Lung microvascular endothelial cell (primary cell): ENCODE results near the gene BICC1. TPM values are rescaled to one million over a fixed set of nuclear protein-coding genes. Genes with fewer than 3 reads are reported as not detected.
"Not testable (repeated sequence)": the region's sequence is repeated elsewhere in the genome, so short reads cannot be mapped to it uniquely, and the experiment has no call there.

Experiments
- DNase-seq, 2 donors: peaks; one replicate each; pipeline versions ENCODE4 v3.0.0 to v3.0.0-alpha.2; 2010; ENCODE audit warnings: low read depth in 2 of 2
- total RNA-seq: library from RNA; depleted of rRNA; stranded (reverse); fragments of >200 nt; gene quantifications from 2 replicates; pipeline ENCODE4 v1.2.1, GENCODE V29; 2014

Gene BICC1
- total RNA-seq, 1 donor from 2014 or later: 0.20 TPM

DNA sequence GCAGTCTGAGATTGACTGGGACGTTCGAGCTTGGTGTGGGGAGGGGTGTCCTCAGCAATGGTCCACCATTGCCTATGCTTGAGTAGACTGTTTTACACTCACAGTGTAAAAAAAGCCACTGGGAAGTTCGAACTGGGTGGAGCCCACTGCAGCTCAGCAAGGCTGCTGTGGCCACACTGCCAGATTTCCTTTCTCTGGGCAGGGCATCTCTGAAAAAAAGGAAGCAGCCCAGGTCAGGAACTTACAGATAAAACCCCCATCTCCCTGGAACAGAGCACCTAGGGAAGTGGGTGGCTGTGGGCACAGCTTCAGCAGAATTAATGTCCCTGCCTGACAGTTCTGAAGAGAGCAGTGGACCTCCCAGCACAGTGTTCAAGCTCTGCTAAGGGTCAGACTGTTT, 80.3 kb downstream of the BICC1 start:
- DNase-seq: no peak

DNA sequence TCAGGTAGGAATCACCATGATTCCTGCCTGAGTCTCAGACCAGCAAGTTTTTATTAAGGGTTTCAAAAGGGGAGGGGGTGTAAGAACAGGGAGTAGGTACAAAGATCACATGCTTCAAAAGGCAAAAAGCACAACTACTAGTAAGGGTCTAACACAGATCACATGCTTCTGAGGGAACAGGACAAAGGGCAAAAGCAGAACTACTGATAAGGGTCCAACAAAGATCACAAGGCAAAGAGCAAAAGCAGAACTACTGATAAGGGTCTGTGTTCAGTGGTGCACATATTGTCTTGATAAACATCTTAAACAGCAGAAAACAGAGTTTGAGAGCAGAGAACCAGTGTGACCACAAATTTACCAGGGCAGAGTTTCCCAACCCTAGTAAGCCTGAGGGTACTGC, 84.5 kb downstream of the BICC1 start:
- DNase-seq: not testable (repeated sequence)

DNA sequence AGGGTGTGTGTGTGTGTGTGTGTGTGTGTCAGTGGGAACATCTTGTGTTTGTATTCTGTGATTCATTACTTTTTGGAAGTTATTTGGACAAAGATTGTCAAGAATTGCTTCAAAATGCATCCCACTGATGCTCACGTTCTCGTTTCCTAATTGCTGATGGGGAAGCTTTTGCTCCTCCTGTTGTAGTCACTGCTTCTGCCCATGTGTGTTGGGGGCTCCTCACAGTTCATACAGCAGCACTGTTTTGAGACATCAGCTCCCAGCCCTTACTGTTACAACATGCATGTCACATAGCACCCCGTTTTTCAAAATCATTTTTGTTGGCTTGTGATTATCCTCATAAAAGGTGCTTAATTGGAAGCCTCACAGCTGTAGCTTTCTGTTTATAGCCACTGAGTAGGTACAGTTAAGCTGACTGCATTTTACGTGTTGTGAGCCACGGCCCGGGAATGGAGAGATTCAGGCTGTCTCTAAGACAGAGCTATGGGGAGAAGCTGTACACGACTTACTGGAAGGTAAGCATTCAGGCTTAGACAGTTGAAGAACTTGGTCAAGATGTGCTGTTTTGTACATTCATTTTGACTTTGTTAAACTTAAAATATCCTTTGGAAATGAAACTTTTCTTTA, 87.4 kb downstream of the BICC1 start:
- no peak for DNase-seq

DNA sequence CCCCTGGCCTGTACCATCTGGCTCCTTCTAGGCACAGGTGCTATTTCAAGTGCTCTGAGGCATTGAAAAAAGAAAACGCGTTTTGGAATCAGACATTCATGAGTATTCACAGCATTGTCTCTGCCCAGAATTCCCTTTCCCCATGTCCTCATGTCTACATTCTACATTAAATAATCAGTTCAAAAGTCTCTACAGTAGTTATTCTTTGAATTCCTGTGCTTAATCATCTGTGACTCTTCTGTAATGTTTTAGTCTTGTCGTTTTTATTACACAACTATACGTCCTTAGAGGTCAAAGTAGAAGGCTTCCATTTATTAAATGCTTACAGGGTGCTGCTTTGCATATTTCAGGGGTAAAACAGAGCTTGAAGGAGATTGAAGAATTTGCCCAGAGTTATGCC, 95.7 kb downstream of the BICC1 start:
- no peak for DNase-seq

DNA sequence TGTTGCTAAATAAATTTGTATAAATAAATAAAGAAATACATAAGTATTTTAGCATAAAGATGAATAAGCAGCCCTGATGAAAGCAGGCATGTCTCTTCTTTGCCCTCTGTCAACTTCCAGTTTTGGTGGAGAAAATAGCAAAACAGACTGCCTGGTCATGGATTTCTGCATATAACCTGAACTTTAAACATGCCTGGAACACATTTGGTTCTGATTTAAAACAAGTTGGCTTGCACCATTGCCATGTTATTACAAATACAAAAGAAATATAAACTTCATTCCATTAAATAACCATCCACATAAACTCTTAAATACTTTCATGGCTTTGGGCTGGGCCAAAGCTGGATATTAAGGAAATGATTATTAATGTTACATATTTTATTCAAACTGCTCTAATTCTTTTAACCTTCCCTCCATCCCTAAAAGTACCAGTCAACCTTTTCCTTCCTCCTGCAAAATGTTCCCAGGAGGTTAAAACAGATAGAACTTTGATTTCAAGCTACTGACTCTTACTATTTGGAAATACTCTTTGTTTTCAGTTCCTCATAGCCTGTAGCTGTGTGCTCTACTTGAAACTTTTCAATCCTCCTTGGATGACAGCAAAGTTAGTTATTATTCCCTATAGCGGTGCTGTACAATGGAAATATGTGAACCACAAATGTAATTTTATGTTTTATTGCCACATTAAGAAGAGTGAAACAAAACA, 96.3 kb downstream of the BICC1 start:
- no peak for DNase-seq

DNA sequence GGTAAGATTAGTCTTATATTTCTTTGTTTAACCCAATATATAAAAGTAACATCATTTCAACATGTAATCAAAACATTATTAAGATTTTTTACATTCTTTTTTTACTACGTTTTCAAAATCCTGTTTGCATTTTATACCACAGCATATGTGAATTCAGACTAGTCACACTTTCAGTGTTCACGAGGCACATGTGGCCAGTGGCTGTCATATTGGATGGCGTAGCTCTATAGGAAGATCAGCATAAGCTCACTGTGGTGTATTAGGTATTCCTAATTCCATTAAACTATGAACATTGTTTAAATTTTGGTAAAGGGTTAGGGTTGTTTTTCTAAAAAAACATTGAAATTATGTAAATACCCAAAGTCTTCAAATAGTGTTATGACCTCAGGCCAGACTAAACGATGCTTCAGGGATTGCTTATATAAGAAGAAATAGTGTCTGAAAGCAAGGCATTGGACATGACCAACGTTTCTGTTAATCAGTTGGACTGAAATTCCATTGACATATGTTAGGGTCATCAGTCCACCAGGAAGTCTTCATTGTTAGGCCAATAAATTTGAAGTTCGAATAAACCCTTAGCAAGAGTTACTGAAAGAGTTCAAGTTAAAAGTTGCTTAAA, 97.0 kb downstream of the BICC1 start:
- no peak for DNase-seq

DNA sequence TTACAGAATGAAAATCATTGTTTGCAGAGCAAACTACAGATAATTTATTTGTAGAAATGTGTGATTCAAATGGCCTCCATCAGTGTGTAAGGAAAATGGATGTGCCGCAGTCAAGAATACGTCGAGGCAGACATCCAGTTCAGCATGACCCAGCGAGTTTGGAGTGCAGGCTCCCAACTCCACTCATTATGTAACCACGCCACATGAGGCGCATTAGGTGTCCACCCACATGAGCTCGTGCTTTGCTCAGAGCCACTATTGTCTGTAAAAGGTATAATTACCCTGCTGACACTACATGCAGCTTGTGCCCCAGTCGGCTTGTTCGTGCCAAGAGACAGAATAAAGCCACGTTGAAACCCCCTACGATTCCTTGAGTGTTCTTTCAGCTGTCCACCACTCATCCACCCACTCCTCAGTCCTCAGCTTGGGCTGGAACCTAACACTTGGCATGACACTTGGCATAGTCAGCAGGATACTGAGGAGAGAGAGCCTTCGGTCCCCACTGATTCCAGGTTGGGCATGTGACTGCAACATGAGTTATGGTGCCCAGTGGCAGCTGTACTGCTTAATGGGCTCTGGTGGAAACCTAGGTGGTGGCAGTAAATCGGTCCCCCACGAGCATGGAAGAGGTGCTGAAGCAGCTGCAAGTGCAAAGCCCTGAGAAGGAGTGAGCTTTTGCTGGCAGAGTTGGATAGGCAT, 102.7 kb downstream of the BICC1 start:
- no peak for DNase-seq

DNA sequence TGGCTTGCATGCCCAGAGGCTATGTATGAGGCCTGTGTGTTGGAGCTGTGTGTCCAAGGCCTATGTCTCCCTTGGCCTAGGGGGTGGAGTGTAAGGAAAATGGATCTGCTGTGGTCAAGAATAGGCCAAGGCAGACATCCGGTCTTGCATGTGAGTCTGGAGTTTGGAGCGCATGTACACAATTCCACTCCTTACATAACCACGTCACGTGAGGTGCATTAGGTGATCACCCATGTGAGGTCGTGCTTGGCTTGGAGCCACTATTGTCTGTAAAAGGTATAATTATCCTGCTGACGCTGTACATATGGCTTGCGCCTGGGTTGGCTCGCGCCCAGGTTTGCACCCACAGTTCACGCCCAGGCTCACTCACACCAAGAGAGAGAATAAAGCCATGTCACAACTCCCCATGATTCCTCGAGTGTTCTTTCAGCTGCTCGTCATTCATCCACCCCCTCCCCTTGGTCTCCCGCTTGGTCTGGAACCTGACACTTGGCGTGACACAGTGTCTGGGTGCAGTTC, 105.5 kb downstream of the BICC1 start:
- no peak for DNase-seq

DNA sequence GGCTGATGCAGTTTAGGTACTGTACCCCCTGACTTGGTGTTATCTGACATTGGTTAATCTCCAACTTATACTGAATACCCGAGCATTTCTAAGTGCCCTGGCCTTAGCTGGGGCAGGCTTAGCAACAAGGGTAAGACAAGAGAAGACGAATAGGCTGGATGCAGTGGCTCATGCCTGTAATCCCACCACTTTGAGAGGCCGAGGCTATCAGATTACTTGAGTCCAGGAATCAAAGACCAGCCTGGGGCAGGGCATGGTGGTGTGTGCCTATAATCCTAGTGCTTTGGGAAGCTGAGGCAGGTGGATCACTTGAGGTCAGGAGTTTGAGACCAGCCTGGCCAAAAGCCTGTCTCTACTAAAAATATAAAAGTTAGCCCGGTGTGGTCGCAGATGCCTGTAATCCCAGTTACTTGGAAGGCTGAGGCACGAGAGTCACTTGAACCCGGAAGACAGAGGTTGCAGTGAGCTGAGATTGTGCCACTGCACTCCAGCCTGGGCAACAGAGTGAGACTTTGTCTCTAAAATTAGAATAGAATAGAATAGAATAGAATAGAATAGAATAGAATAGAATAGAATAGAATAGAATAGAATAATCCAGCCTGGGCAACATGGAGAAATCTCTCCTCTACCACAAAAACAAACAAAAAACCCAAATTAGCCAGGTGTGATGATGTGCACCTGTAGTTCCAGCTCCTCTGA, 108.9 kb downstream of the BICC1 start:
- no peak for DNase-seq

DNA sequence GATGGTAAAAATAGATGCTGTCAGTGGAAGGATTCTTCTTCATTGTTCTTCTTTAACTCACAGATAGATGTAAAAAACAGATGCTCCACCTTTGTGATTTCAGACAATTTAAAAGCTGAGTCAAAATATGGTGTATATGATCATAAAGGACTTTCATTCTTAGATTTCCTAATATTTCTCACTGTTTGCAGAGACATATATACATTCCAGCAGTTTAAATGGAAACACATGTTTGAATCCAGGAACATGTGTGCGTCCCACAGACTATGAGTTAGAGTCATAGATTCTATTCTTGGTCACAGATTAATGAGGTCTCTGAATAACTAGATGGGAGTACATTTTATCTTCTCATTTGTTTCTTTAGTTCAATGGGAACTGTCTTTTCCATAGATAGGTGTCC, 109.6 kb downstream of the BICC1 start:
- DNase-seq: no peak

DNA sequence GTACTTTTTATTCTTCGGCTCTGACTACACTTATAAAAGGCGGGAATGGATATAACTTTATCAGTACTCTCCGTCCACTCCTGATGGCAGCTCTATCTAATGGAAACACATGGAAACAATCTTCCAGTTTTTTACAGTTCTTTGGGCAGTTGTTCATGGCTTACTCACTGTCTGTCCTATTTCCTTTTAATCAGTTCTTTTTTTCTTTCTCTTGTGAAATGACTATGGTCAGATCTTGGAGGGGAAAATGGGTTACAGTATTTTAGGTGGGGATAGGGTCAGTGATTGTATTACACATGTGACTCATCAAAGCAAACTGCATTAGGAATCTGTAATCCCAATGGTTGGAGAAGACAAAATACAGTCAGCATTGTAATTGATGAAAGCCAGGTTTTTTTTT, 112.4 kb downstream of the BICC1 start:
- no peak for DNase-seq

DNA sequence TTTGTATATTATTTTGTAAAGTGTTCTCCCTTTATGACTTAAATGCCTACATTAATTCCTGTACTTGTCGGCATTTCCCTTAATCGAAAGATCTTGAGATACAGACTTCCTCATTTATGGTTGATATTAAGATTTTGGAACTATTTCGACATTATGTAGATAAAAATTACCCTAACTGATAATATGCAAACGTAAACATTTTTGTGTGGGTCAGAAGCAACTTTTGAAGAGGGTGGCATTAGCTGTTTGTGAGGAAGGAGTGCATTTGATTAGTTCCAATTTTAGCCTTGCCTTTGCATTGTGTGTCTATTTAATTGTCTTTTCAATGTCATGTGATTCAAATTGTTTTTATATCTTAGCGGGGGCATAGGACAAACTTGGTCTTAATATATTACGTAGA, 114.7 kb downstream of the BICC1 start:
- no peak for DNase-seq

DNA sequence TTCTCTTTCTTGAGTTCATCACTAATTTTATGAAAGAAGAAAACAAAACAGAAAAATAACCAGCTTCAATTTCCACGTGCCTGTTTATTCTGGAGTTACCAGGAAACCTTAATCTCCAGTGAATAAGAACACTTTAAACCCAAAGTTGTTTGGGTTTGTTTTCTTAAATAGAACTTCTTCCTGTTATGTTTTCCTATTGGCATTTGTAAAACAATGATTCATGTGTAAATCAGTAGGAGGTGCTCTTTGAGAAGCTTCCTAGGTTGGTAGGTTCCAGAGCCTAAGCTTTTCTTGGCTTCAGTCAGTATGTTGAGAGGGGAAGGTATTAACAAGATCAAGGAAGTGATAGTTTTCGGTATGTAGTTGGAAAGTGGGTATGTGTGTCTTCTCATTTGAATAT, 119.0 kb downstream of the BICC1 start:
- no peak for DNase-seq

DNA sequence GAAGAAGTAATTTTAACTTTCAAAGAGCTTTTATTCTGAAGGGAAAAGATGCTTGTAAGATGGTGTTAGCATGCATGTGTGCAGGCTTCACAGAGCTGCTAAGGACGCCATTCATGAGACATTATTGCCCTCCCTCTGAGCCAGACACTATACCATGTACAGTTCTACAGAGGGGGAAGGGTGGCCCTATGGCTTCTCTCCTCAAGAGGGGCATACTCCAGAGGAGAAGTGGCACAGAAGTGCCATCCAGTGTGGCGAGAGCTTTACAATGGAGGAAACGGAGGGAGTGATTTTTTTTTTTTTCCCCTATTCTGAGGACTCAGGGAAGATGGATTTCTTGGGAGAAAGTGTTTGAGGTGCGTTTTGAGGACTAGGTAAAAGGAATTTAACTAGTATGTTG, 119.5 kb downstream of the BICC1 start:
- DNase-seq: no peak

DNA sequence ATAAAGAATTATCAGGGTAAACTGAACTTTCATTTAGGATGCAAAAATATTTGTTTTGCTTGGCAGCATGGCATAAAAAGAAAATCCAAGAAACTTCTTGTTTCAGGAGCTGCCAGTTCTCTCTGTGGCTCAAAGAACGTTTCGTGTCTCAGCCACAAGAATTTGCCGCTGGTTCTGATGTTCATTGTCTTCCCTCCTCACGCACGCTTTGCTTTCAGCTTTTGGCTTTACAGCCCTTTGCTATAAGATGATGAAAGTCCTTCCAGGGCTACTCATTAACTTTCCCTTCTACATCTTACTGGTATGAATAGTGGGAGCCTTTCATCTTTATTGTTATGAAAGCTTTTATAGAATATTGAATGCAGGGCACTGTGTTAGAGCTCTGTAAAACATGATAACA, 124.7 kb downstream of the BICC1 start:
- DNase-seq: no peak

DNA sequence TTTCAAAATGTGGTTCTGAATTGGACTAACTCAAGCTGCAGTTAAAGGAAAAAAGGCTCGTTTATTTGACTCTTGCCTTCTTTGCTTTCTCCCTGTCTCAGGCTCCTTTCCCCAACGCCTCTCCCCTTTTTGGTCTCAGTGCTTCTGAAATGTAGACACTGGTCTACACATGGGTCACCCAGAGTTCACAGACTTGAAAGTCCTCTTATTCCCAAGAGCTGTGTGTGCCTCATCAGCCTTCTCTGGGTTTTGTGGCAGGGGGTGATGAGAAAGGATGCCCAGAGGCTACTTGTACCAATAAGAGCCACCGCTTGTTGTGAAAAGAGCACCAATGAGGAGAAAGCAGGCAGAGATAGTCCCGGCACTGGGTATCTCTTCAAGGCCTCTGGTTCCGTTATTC, 125.7 kb downstream of the BICC1 start:
- DNase-seq: no peak

DNA sequence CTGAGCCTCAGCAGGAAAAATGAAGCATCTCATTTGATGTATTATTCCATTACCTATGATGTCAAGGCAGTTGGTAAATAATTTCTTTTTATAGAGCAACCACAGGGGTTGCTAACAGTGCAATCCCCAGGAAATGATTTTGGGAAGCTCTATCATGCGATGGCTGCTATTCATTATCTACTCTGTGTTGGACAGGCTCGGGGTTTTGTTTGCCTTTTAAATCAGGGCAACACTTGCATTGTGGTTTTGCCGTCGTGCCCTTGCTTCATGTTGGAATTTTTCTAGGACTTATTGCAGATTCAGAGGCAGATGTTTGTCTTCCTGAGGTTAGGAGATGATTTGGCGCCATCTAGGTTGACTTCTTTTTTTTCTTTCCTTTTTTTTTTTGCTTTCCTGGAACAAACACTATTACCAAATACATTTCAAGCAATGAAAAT, 128.4 kb downstream of the BICC1 start:
- DNase-seq: no peak

DNA sequence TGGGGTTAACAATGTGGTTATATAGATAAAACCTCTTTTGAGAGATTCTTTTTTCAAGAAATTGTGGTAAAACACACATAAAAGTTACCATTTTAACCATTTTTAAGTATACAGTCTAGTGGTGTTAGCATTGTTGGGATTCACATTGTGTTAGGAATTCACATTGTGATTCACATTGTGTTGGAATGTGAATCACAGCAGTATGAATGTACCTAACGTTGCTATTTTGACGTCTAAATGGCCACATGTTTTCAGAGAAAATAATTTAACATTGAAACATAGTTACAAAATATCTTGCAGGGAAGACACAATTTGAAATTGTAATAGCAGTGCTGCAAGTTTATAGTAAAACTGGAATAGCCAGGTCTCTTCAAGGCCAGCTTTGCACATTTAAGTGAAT, 129.0 kb downstream of the BICC1 start:
- no peak for DNase-seq

DNA sequence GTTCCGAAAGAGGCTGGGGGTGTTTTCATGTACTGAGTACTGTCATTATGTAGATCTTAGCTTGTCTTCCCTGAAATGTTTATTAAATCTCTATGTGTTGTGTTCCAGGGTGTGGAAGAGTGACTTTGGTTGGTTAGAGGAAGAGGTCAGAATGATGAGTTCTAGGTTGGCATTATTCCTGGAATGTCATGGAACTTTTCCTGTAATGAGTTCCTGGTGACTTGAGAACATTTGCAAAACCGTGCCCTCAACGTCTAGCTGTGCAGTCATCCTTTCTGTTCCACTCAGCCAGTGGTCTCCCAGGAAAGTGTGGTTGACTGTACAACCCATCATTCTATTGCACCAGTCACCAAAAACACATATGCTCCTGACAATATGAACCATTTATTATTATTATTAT, 129.6 kb downstream of the BICC1 start:
- no peak for DNase-seq

DNA sequence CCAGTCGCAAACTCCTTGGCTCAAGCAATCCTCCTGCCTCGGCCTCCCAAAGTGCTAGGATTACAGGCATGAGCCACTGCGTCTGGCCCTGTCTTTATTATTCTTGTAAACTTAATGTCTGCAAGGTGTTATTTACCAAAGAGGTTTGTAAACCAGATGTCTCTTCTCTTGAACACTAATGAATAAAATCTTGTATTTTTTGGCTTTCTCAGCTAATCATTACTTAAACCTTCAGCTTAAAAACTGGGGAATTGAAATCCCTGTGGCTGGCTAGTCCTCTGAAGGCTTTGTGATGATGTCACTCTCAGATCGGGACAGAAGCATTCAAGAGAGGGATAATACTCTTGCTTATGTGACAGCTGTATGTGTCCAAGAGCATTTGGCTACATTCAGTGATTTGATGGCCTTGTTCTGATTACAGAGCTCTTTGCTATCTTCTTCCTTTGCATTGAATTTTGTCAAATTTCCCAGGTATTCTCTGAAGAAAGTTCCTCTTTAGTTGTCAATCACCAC, 130.3 kb downstream of the BICC1 start:
- DNase-seq: no peak

DNA sequence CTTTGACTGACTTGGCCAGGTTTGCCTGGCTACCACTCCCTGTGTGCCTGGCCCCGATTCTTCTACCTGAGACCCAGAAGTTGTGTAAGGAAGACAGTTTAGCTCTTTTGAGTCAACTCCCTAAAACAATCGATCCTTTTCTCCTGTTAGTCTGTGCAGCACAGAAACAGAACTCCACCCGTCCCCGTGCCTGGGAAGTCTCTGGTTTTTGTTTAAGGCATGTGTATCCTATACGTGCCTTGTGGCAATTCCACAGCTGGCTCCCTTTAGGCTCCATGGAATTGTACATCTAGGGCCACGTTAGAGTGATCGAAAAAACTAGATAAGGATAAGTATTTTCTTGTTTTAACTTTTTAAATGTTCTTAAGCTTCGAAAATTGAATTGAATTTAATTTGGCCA, 131.6 kb downstream of the BICC1 start:
- no peak for DNase-seq
